Effector CD8-positive, alpha-beta T cell (primary cell): Measurements from ENCODE around the gene CXorf51A.
"Not testable (repeated sequence)": the region's sequence is repeated elsewhere in the genome, so short reads cannot be mapped to it uniquely, and the experiment has no call there.

ENCODE experiments used
- DNase-seq: peaks from one replicate; lab custom pipeline; 2025; lab: John Stamatoyannopoulos, UW
- total RNA-seq, 4 experiments: gene quantifications; one replicate each; lab custom pipeline; 2026; lab: John Stamatoyannopoulos, UW

Gene CXorf51A
- total RNA-seq: 0 reads per million in 4 experiments

GRCh38 chrX:146814644-146815043 lies at the start of gene CXorf51A:
Gene CXorf51A, minus strand, starts transcription at chrX:146814744. Its CDS starts 21 bp downstream, at chrX:146814723.
- not testable (repeated sequence) for DNase-seq

- no peak for DNase-seq
Observed at GRCh38 chrX:146863566-146863965, 49.0 kb upstream of the CXorf51A start.

GRCh38 chrX:146854281-146854680 lies 39.7 kb upstream of the CXorf51A start:
- DNase-seq: no peak

- no peak for DNase-seq
Observed at GRCh38 chrX:146831994-146832393, 17.4 kb upstream of the CXorf51A start.

GRCh38 chrX:146809471-146809870 lies 5.1 kb downstream of the CXorf51A start, which contains the start of gene CXorf51B:
Gene CXorf51B, plus strand, starts transcription at chrX:146809771. Its CDS starts 21 bp downstream, at chrX:146809792.
- DNase-seq: not testable (repeated sequence)
